HG03575 (cell line): ENCODE results near the gene VANGL1.
A peak's percentile ranks its signal among the peaks of the same experiment; 100 is the strongest.

Experiments
- ATAC-seq: cut with Tn5 transposase; IDR thresholded peaks from one replicate; pipeline ENCODE4 v1.9.1; 2021; ENCODE audit not compliant: unreplicated experiment, insufficient number of reproducible peaks, low FRiP score; ENCODE audit errors: extremely low read depth

VANGL1 gene

GRCh38 chr1:115719285-115719684 lies 77.5 kb downstream of the VANGL1 start:
- no peak for ATAC-seq

GRCh38 chr1:115722221-115722620 lies 80.5 kb downstream of the VANGL1 start:
- no peak for ATAC-seq

- no peak for ATAC-seq
These were observed 82.0 kb downstream of the VANGL1 start for GRCh38 chr1:115723756-115724155.

- no peak for ATAC-seq
These were observed 83.8 kb downstream of the VANGL1 start for GRCh38 chr1:115725600-115725999.

- ATAC-seq, result no peak
These were observed 84.4 kb downstream of the VANGL1 start for GRCh38 chr1:115726161-115726560.

GRCh38 chr1:115726570-115726969 lies 84.8 kb downstream of the VANGL1 start:
- no peak for ATAC-seq

GRCh38 chr1:115727706-115728249 lies 86.0 kb downstream of the VANGL1 start:
- no peak for ATAC-seq

- no peak for ATAC-seq
These were observed 86.6 kb downstream of the VANGL1 start for GRCh38 chr1:115728341-115728740.

GRCh38 chr1:115729756-115730155 lies 88.0 kb downstream of the VANGL1 start:
- peak; percentile 90 for ATAC-seq

- no peak for ATAC-seq
These were observed 90.5 kb downstream of the VANGL1 start for GRCh38 chr1:115732316-115732715.

- no peak for ATAC-seq
These were observed 99.0 kb downstream of the VANGL1 start for GRCh38 chr1:115740811-115741210.

- no peak for ATAC-seq
These were observed 103.0 kb downstream of the VANGL1 start for GRCh38 chr1:115744646-115745275.

- no peak for ATAC-seq
These were observed 104.4 kb downstream of the VANGL1 start for GRCh38 chr1:115746021-115746690.
